AG04449 (cell line): ENCODE results near the gene NUTM2F.

Source experiments
- CTCF ChIA-PET: fragments of 350-600 bp; formaldehyde crosslinking; extraction: SDS; loops from one replicate; lab custom pipeline; 2021; ENCODE audit warnings: antibody characterized with exemption; lab: Yijun Ruan, JAX
- POLR2A ChIA-PET: fragments of 400-600, 350-600 bp; formaldehyde crosslinking; extraction: SDS; loops from one replicate; lab custom pipeline; 2020; ENCODE audit warnings: antibody characterized with exemption, inconsistent platforms; lab: Yijun Ruan, JAX
- DNase-seq: peaks from one replicate; pipeline ENCODE4 v3.0.0-alpha.2; 2010; ENCODE audit warnings: low read depth, low spot score
- H3K4me3 ChIP-seq: 2 replicates; pipeline ENCODE4 v1.5.1; 2011; ENCODE audit warnings: low read depth, mild to moderate bottlenecking, control low read depth, low read length
- TF ChIP-seq, protein P1 (sequence below): IDR thresholded peaks from one replicate; pipeline ENCODE4 v1.5.1; 2011; ENCODE audit warnings: mild to moderate bottlenecking, moderate library complexity, low read length, control low read depth, inconsistent platforms; ENCODE audit not compliant: insufficient read depth; ENCODE audit errors: missing control alignments

NUTM2F gene

DNA sequence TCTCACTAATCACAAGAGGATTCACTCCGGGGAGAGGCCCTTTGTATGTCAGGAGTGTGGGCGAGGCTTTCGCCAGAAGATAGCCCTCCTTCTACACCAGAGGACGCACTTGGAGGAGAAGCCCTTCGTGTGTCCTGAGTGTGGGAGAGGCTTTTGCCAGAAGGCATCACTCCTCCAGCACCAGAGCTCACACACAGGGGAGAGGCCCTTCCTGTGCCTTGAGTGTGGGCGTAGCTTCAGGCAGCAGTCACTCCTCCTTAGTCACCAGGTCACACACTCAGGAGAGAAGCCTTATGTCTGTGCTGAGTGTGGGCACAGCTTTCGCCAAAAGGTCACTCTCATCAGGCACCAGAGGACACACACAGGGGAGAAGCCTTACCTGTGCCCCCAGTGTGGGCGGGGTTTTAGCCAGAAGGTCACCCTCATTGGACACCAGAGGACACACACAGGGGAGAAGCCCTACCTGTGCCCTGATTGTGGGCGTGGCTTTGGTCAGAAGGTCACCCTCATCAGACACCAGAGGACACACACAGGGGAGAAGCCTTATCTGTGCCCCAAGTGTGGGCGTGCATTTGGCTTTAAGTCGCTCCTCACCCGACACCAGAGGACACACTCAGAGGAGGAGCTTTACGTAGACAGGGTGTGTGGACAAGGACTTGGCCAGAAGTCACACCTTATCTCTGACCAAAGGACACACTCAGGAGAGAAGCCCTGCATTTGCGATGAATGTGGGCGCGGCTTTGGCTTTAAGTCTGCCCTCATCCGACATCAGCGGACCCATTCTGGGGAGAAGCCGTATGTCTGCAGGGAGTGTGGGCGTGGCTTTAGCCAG lies 27.8 kb downstream of the NUTM2F start:
- CTCF ChIA-PET = no interaction called here
- no peak for DNase-seq
- TF ChIP-seq, protein P1, sequence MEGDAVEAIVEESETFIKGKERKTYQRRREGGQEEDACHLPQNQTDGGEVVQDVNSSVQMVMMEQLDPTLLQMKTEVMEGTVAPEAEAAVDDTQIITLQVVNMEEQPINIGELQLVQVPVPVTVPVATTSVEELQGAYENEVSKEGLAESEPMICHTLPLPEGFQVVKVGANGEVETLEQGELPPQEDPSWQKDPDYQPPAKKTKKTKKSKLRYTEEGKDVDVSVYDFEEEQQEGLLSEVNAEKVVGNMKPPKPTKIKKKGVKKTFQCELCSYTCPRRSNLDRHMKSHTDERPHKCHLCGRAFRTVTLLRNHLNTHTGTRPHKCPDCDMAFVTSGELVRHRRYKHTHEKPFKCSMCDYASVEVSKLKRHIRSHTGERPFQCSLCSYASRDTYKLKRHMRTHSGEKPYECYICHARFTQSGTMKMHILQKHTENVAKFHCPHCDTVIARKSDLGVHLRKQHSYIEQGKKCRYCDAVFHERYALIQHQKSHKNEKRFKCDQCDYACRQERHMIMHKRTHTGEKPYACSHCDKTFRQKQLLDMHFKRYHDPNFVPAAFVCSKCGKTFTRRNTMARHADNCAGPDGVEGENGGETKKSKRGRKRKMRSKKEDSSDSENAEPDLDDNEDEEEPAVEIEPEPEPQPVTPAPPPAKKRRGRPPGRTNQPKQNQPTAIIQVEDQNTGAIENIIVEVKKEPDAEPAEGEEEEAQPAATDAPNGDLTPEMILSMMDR = no peak
- H3K4me3 ChIP-seq = no peak overlapping the region
- POLR2A ChIA-PET = no interaction called here

DNA sequence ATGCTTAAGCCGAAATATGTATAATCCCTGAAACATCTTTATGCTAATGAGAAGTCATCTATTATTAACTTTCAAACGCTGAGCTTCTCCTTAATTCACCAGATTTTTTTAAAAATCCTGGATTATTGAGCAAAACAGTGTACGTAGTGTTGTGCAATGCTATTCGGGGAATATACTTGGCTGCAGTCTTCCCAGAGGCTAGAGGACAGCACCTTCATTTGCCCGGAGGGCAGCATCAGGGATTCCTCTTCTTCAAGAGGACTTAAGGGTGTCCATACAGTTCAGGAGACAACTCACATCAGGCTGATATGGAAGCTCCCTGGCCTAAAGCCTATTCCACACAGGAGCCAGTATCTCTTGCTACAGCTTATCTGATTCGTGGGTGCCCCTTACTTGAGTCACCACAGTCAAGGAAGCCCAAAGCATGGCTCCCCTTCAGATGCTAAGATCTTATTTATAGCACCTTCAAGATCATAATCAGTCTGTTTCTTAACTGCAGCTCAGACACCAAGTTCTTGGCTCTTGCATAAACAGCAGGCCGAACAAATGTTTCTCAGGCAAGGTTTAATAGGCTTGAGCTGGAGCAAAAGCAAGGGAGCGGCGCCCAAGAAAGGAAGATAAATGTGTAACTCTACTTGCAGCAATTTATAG lies 29.4 kb downstream of the NUTM2F start:
- ChIA-PET CTCF (no interaction called here), POLR2A (no interaction called here)
- no peak for DNase-seq

DNA sequence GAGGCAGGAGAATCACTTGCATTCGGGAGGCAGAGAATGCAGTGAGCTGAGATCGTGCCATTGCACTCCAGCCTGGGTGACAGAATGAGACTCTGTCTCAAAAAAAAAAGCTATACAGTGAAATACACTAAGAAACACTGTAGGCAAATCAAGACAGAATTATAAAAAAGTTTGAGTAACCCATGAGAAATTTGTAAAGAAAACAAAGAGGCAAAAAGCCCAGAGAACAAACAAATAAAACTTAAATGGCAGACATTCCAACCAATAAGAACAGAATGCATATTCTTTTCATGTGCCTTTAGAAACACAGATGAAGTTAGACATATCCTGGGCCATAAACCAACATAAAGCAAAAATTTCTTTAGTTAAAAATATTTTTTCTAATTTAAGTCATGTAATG lies 38.8 kb downstream of the NUTM2F start:
- ChIA-PET CTCF (no interaction called here), POLR2A (no interaction called here)
- no peak overlapping the region for H3K4me3 ChIP-seq

More for the DNA sequence above, 29.4 kb downstream of the NUTM2F start:
- H3K4me3 ChIP-seq = no peak overlapping the region
- TF ChIP-seq, protein P1 = no peak

DNA sequence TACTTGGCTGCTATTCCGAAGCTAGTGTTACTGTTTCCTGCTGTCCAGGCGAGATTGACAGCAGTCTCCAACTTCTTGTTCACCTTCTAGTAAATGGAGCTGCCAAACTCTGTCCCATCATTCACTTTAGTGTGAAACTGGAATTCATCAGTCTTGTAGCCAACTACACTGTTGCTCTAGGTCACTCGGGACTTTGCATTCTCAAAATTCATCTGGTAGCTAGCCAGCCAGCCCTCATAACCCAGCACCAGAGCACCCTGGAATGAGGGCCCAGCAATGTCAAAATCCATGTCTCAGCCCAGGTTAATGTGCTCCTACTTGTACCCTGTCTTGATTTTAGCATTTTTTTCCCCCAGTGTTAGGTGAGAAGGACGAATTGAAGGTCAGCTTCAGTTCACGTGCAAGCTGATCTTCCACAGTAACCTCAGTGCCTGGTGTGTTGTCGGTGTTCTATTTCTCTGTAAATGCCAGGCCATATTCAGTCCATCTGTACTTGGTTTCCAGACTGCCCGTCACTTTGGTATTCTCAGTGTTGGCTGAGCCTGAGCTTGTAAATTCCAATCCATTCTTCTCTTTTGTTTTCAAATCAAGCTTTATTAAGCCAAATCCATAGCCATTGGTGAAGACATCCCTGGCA lies 40.4 kb downstream of the NUTM2F start:
- TF ChIP-seq, protein P1 = no peak
- DNase-seq = no peak
- no peak overlapping the region for H3K4me3 ChIP-seq
- ChIA-PET CTCF (no interaction called here), POLR2A (no interaction called here)

More for the DNA sequence above, 38.8 kb downstream of the NUTM2F start:
- TF ChIP-seq, protein P1 = no peak
- DNase-seq = peak; percentile 17

DNA sequence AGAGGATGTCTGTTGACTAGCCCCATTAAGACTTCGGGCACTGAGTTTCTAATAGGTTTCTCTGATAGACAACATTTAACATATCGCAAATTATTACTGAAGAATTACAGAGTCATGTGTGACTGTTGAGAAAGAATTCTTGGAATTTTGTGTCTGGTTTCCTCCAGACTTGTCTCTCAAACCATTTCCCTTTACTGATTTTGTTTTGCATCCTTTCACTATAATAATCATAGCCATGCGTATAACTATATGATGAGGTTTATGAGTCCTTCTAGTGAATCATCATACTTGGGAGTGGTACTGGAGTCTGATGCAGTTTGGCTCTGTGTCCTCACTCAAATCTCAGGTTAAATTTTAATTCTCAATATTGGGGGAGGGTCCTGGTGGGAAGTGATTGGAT lies 42.3 kb downstream of the NUTM2F start:
- TF ChIP-seq, protein P1 = no peak
- ChIA-PET CTCF (no interaction called here), POLR2A (no interaction called here)
- H3K4me3 ChIP-seq = no peak overlapping the region
- DNase-seq = no peak

DNA sequence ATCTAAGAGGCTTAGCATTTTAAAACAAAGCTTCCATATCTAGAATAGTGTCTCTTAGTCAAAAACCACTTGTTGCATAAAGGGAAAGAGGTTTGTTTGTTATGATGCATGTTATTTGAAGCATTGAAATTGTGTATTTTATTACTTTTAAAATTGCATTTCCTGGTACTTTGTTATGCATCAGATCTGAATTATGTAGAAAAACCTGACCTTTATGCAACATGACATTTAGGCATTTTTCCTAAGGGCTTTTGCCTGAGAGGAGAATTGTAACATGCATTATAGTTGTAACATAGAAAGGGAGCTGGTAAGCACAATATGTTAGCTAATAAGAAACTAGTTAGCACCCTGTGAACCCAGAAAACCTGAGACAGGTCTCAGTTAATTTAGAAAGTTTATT lies 47.3 kb downstream of the NUTM2F start:
- ChIA-PET CTCF (no interaction called here), POLR2A (no interaction called here)
- TF ChIP-seq, protein P1 = no peak
- H3K4me3 ChIP-seq = no peak overlapping the region
- no peak for DNase-seq
